K562 (cell line): ENCODE results near the gene DNAJB1.

ENCODE experiments used
- HOXB6 ChIP-seq: fragments of 250-450 bp; sonication (Bioruptor Pico); IDR thresholded peaks from 2 replicates; pipeline ENCODE4 v1.5.1; 2022; ENCODE audit warnings: mild to moderate bottlenecking, borderline replicate concordance
- KAT2B ChIP-seq: IDR thresholded peaks from one replicate; pipeline ENCODE4 v1.6.1; 2012; ENCODE audit warnings: low read depth, mild to moderate bottlenecking, control low read depth, inconsistent platforms, low read length, moderate library complexity
- SMC3 ChIP-seq: conservative IDR thresholded peaks from 2 replicates; pipeline ENCODE4 v1.6.1; 2011; ENCODE audit warnings: low read depth, low read length, improper control_type of control experiment; ENCODE audit not compliant: insufficient read depth
- TBL1XR1 ChIP-seq, 2 experiments: IDR thresholded peaks; 2 replicates each; pipeline ENCODE4 v1.6.1; 2012; ENCODE audit warnings: improper control_type of control experiment in 2 of 2, low read length in 2 of 2, mild to moderate bottlenecking in 1 of 2
- ZBTB49 ChIP-seq: sonication (generic); formaldehyde crosslinking; IDR thresholded peaks from 2 replicates; pipeline ENCODE4 v1.8.0; 2022; ENCODE audit warnings: missing genetic modification reagents, mild to moderate bottlenecking, borderline replicate concordance

DNA sequence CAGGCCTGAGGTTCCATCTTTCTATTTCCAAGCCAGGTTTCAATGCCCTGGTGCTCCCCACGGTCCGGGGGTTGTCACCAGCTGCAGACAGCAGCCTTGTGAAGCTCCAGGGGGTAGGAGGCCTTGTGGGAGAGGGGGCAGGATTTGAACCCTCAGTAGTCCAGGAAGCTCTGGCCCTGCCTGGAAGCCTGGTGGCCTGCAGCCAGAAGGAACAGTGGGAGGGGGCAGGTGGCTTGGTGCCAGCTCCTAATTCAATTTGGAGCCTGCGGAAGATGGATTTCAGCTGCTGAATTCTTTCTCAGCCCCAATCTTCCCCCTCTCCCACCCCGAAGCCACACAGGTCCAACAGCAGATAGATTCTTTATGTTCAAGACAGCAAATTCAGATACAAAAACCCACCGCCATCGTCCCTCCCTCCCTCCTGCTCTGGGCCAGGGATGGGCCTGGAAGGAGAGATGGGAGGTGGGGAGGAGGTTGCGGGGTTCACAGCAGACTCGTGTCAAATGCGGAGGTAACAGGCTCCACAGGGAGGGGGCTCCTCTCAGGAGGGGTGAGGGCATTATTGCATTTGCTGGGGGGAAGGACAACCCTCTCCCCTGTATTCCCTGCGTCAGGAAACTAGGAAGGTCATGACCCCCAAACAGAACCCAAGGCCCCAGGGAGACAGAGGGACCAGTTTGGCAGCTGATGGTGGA lies 40.6 kb downstream of the DNAJB1 start:
- TF ChIP-seq KAT2B, result no peak
- TF ChIP-seq HOXB6 (CRISPR knock-in tag), result no peak
- TF ChIP-seq ZBTB49 (CRISPR knock-in tag), result no peak
- TF ChIP-seq TBL1XR1 (IDR thresholded peaks at IDR 0.05; ENCODE audit: low read length in 2 of 2), result no peak
- no peak for TF ChIP-seq SMC3
